Activated naive CD8-positive, alpha-beta T cell (primary cell): ENCODE measurements around the gene SLC44A1.

Experiments used
- H3K27ac Mint-ChIP-seq: one replicate; pipeline ENCODE4 v1.8.0; 2021; ENCODE audit warnings: mixed read lengths
- H3K27me3 Mint-ChIP-seq: one replicate; pipeline ENCODE4 v1.8.0; 2021; ENCODE audit warnings: mixed read lengths
- H3K36me3 Mint-ChIP-seq: one replicate; pipeline ENCODE4 v1.8.0; 2021; ENCODE audit warnings: mixed read lengths
- H3K4me1 Mint-ChIP-seq: one replicate; pipeline ENCODE4 v1.8.0; 2021; ENCODE audit warnings: low read depth, mixed read lengths
- H3K4me3 Mint-ChIP-seq: one replicate; pipeline ENCODE4 v1.8.0; 2021; ENCODE audit warnings: mild to moderate bottlenecking, mixed read lengths
- H3K9me3 Mint-ChIP-seq: one replicate; pipeline ENCODE4 v1.8.0; 2021; ENCODE audit warnings: low read depth, mixed read lengths

Gene SLC44A1

GRCh38 chr9:105414947-105415661 lies 170.7 kb downstream of the SLC44A1 start:
- Mint-ChIP-seq H3K4me3 (no peak overlapping the region), H3K4me1 (peaks cover 4% of the 10 kb centered on the region), H3K9me3 (peaks cover 3% of the 10 kb centered on the region), H3K36me3 (peaks cover 2% of the 10 kb centered on the region), H3K27me3 (peaks cover 30% of the 10 kb centered on the region), H3K27ac (no peak overlapping the region)

- no peaks in the 10 kb centered on the region for H3K9me3 Mint-ChIP-seq
Measured at GRCh38 chr9:105415662-105415980, 171.2 kb downstream of the SLC44A1 start.

GRCh38 chr9:105416840-105417239 lies 172.4 kb downstream of the SLC44A1 start:
- Mint-ChIP-seq H3K9me3 (no peaks in the 10 kb centered on the region), H3K4me3 (no peak overlapping the region), H3K36me3 (no peaks in the 10 kb centered on the region), H3K27me3 (peaks cover 18% of the 10 kb centered on the region), H3K27ac (no peak overlapping the region), H3K4me1 (peaks cover 4% of the 10 kb centered on the region)

More at GRCh38 chr9:105415662-105415980, 171.2 kb downstream of the SLC44A1 start:
- peaks cover 4% of the 10 kb centered on the region for H3K4me1 Mint-ChIP-seq
- H3K36me3 Mint-ChIP-seq, result no peaks in the 10 kb centered on the region
- peaks cover 24% of the 10 kb centered on the region for H3K27me3 Mint-ChIP-seq
- no peak overlapping the region for H3K4me3 Mint-ChIP-seq
- no peak overlapping the region for H3K27ac Mint-ChIP-seq

GRCh38 chr9:105418588-105419500 lies 174.4 kb downstream of the SLC44A1 start:
- Mint-ChIP-seq H3K36me3 (no peaks in the 10 kb centered on the region), H3K27ac (no peak overlapping the region), H3K9me3 (no peaks in the 10 kb centered on the region), H3K27me3 (peaks cover 6% of the 10 kb centered on the region), H3K4me3 (no peak overlapping the region), H3K4me1 (peaks cover 4% of the 10 kb centered on the region)

GRCh38 chr9:105419816-105420597 lies 175.6 kb downstream of the SLC44A1 start:
- H3K9me3 Mint-ChIP-seq, result no peaks in the 10 kb centered on the region
- peaks cover 4% of the 10 kb centered on the region for H3K4me1 Mint-ChIP-seq
- H3K36me3 Mint-ChIP-seq, result no peaks in the 10 kb centered on the region
- H3K27ac Mint-ChIP-seq, result no peak overlapping the region
- no peak overlapping the region for H3K4me3 Mint-ChIP-seq
- peaks cover 4% of the 10 kb centered on the region for H3K27me3 Mint-ChIP-seq

DNA sequence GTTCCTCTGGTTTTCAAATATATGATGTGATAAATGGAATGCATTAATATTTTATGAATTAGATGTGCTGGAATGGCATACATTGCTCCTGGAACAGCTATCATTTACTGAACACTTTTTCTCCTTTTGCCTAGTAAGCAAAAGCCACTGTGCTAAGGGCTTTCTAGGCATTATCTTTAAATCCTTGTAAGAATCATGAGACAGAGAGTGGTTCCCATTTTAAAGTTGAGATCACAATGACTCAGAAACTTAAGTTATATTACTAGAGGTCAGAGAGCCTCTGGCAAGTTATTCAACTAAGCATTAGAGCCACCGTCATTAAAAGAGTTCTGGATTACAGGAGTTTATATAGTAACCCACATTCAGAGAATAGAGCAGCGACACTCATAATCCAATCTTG lies 176.7 kb downstream of the SLC44A1 start:
- Mint-ChIP-seq H3K27me3 (no peaks in the 10 kb centered on the region), H3K9me3 (no peaks in the 10 kb centered on the region), H3K36me3 (no peaks in the 10 kb centered on the region), H3K4me1 (no peaks in the 10 kb centered on the region), H3K27ac (no peak overlapping the region), H3K4me3 (no peak overlapping the region)

DNA sequence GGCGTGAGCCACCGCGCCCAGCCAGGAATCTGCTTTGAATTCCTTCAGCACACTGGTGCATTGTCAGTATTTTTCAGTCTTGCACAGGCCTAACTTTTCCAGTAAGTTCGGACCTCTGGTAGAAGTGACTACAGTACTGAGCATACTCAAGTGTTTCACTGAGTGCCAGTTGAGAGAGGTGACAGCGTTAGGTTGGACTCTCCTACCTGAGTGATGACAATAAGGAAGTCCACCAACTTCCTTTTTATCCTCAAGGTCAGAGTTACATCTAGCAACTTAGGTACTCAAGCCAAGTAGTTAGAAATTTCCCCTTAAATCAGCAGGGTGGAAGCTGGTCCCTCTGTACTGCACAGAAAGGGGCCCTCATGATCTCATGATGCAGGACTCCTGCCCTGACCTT lies 177.4 kb downstream of the SLC44A1 start:
- Mint-ChIP-seq H3K4me1 (no peaks in the 10 kb centered on the region), H3K4me3 (no peak overlapping the region), H3K27me3 (no peaks in the 10 kb centered on the region), H3K9me3 (no peaks in the 10 kb centered on the region), H3K27ac (no peak overlapping the region), H3K36me3 (no peaks in the 10 kb centered on the region)

GRCh38 chr9:105425816-105426433 lies 181.5 kb downstream of the SLC44A1 start:
- Mint-ChIP-seq H3K36me3 (no peaks in the 10 kb centered on the region), H3K4me3 (no peak overlapping the region), H3K9me3 (no peaks in the 10 kb centered on the region), H3K4me1 (no peaks in the 10 kb centered on the region), H3K27ac (no peak overlapping the region), H3K27me3 (no peaks in the 10 kb centered on the region)

- Mint-ChIP-seq H3K27me3 (no peaks in the 10 kb centered on the region), H3K36me3 (no peaks in the 10 kb centered on the region), H3K4me1 (no peaks in the 10 kb centered on the region), H3K9me3 (no peaks in the 10 kb centered on the region), H3K4me3 (no peak overlapping the region), H3K27ac (no peak overlapping the region)
Measured at GRCh38 chr9:105426657-105427056, 182.2 kb downstream of the SLC44A1 start.

GRCh38 chr9:105431424-105432246 lies 187.2 kb downstream of the SLC44A1 start:
- Mint-ChIP-seq H3K27me3 (no peaks in the 10 kb centered on the region), H3K4me3 (no peak overlapping the region), H3K27ac (no peak overlapping the region), H3K4me1 (no peaks in the 10 kb centered on the region), H3K36me3 (peaks cover 3% of the 10 kb centered on the region), H3K9me3 (no peaks in the 10 kb centered on the region)

DNA sequence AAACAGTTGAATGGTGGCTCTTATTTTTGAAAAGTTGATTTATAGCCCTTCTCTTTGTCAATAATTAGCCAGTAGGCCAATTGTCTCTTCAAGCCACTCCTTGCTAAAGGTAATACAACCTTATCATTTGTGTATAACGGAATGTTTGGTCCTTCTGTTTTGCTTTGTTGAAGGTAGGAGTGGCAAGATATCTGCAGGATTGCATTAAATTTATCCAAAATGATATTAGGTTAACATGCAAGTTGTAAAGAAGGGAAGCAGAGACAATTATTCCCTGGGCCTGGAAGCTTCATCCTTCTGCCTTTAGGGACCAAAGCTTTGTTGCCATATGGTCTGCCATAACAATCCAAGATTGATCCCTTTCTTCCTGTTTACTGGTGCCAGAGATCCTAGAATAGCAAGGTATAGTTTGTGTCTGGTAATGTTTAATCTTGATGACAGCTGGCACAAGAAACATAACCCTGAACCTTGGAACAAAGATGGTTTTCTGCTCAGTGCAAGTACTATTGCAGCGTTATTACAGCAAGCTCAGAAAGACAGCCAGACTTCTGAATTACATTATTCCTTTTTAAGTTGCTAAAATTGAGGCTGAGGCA lies 187.9 kb downstream of the SLC44A1 start:
- Mint-ChIP-seq H3K4me1 (no peaks in the 10 kb centered on the region), H3K36me3 (peaks cover 3% of the 10 kb centered on the region), H3K27ac (no peak overlapping the region), H3K27me3 (no peaks in the 10 kb centered on the region), H3K4me3 (no peak overlapping the region), H3K9me3 (no peaks in the 10 kb centered on the region)

DNA sequence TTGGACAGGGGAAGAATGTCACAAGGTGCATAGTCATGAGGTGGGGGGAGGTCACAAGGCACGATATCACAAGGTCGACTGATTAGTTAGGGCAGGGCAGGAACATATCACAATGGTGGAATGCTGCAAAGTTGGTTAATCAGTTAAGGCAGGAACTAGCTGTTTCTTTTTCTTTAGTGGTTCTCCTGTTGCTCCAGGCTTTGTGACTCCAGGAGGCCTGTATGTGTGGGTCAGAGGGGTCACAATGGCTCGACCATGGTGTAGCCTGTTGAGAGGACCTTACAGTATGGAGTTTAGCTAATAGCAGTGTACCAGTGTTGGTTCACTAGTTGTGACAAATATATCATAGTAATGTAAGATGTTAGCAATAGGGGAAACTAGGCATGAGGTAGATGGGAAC lies 191.0 kb downstream of the SLC44A1 start:
- Mint-ChIP-seq H3K27ac (no peak overlapping the region), H3K4me1 (no peaks in the 10 kb centered on the region), H3K4me3 (no peak overlapping the region), H3K36me3 (peaks cover 3% of the 10 kb centered on the region), H3K9me3 (no peaks in the 10 kb centered on the region), H3K27me3 (no peaks in the 10 kb centered on the region)

- no peak overlapping the region for H3K4me3 Mint-ChIP-seq
- H3K27ac Mint-ChIP-seq, result no peak overlapping the region
- no peaks in the 10 kb centered on the region for H3K9me3 Mint-ChIP-seq
- peaks cover 3% of the 10 kb centered on the region for H3K36me3 Mint-ChIP-seq
- H3K4me1 Mint-ChIP-seq, result no peaks in the 10 kb centered on the region
- no peaks in the 10 kb centered on the region for H3K27me3 Mint-ChIP-seq
Measured at GRCh38 chr9:105436783-105437182, 192.3 kb downstream of the SLC44A1 start.

DNA sequence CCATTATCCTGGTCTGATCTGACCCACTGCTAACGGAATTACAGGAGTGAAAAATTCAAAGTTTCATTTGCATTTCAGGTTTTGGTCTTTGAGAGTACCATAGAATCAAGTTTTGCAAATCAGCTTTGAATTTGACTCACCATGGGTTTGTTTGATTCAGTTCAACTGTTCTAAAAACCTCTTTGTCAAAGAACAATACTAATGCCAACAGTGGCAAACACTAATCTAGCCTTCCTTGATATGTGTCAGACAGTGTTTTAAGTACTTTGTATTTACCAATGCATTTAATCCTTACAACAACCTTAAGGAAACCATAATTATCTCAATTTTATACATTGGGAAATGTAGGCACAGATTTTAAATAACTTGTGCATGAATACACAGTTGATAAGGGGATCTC lies 193.3 kb downstream of the SLC44A1 start:
- peaks cover 3% of the 10 kb centered on the region for H3K36me3 Mint-ChIP-seq
- no peak overlapping the region for H3K4me3 Mint-ChIP-seq
- H3K27me3 Mint-ChIP-seq, result no peaks in the 10 kb centered on the region
- no peaks in the 10 kb centered on the region for H3K4me1 Mint-ChIP-seq
- H3K27ac Mint-ChIP-seq, result no peak overlapping the region
- H3K9me3 Mint-ChIP-seq, result no peaks in the 10 kb centered on the region
